NT2/D1 (cell line): ENCODE data around the gene INPP5D.
"Not testable (repeated sequence)": the region's sequence is repeated elsewhere in the genome, so short reads cannot be mapped to it uniquely, and the experiment has no call there.

Source experiments
- DNase-seq: peaks from one replicate; pipeline ENCODE4 v3.0.0-alpha.2; 2011; ENCODE audit warnings: low read depth, low spot score
- H3K27me3 ChIP-seq: 2 replicates; pipeline ENCODE4 v1.6.0; 2011; ENCODE audit warnings: mild to moderate bottlenecking; ENCODE audit not compliant: insufficient read length, insufficient read depth
- H3K36me3 ChIP-seq: 2 replicates; pipeline ENCODE4 v1.6.1; 2011; ENCODE audit warnings: mild to moderate bottlenecking, low read length, mixed read lengths; ENCODE audit not compliant: insufficient read depth, insufficient read length
- H3K4me1 ChIP-seq: 2 replicates; pipeline ENCODE4 v1.5.1; 2011; ENCODE audit not compliant: insufficient read depth, insufficient read length
- H3K4me3 ChIP-seq: 2 replicates; pipeline ENCODE4 v1.5.1; 2011; ENCODE audit warnings: low read depth; ENCODE audit not compliant: insufficient read length
- H3K9ac ChIP-seq: 2 replicates; pipeline ENCODE4 v1.6.0; 2011; ENCODE audit warnings: low read depth; ENCODE audit not compliant: insufficient read length
- H3K9me3 ChIP-seq: 2 replicates; pipeline ENCODE4 v1.5.1; 2011; ENCODE audit warnings: mild to moderate bottlenecking, low read length; ENCODE audit not compliant: insufficient read depth
- SUZ12 ChIP-seq: IDR thresholded peaks from 2 replicates; pipeline ENCODE4 v1.6.1; 2011; ENCODE audit not compliant: insufficient read length, insufficient read depth; ENCODE audit errors: extremely low read depth
- YY1 ChIP-seq: IDR thresholded peaks from 2 replicates; pipeline ENCODE4 v1.6.1; 2011; ENCODE audit not compliant: insufficient read length, insufficient read depth
- ZNF274 ChIP-seq: IDR thresholded peaks from 2 replicates; pipeline ENCODE4 v1.6.1; 2011; ENCODE audit warnings: mild to moderate bottlenecking, low read depth, low read length

The INPP5D gene

GRCh38 chr2:233145726-233146125 lies 85.6 kb downstream of the INPP5D start:
- TF ChIP-seq YY1 (no peak), ZNF274 (no peak), SUZ12 (no peak)
- Histone ChIP-seq H3K36me3 (no peaks in the 10 kb centered on the region), H3K9me3 (peaks cover 7% of the 10 kb centered on the region; the same call in 1 of the 2 replicates), H3K27me3 (no peaks in the 10 kb centered on the region), H3K4me1 (peaks cover 4% of the 10 kb centered on the region), H3K4me3 (no peak overlapping the region), H3K9ac (no peak overlapping the region)
- no peak for DNase-seq

GRCh38 chr2:233146194-233146593 lies 86.1 kb downstream of the INPP5D start:
- no peaks in the 10 kb centered on the region for H3K27me3 ChIP-seq
- TF ChIP-seq YY1 (no peak), SUZ12 (no peak), ZNF274 (no peak)
- no peak overlapping the region for H3K4me3 ChIP-seq
- H3K9ac ChIP-seq, result no peak overlapping the region
- H3K4me1 ChIP-seq, result peaks cover 4% of the 10 kb centered on the region
- H3K36me3 ChIP-seq, result no peaks in the 10 kb centered on the region
- DNase-seq, result no peak
- H3K9me3 ChIP-seq, result peaks cover 7% of the 10 kb centered on the region; the same call in 1 of the 2 replicates

- TF ChIP-seq YY1, result no peak
- no peaks in the 10 kb centered on the region for H3K36me3 ChIP-seq
- no peak for DNase-seq
- H3K27me3 ChIP-seq, result no peaks in the 10 kb centered on the region
- no peak overlapping the region for H3K4me3 ChIP-seq
- peaks cover 7% of the 10 kb centered on the region; the same call in 1 of the 2 replicates for H3K9me3 ChIP-seq
- H3K4me1 ChIP-seq, result no peaks in the 10 kb centered on the region
- H3K9ac ChIP-seq, result no peak overlapping the region
Measured at GRCh38 chr2:233147136-233147828, 87.1 kb downstream of the INPP5D start.

- Histone ChIP-seq H3K9me3 (peaks cover 7% of the 10 kb centered on the region; the same call in 1 of the 2 replicates), H3K9ac (no peak overlapping the region), H3K36me3 (no peaks in the 10 kb centered on the region), H3K27me3 (no peaks in the 10 kb centered on the region), H3K4me1 (no peaks in the 10 kb centered on the region), H3K4me3 (no peak overlapping the region)
- TF ChIP-seq SUZ12 (no peak), YY1 (no peak), ZNF274 (no peak)
- DNase-seq, result no peak
Measured at GRCh38 chr2:233147829-233148167, 87.7 kb downstream of the INPP5D start.

GRCh38 chr2:233148354-233148753 lies 88.2 kb downstream of the INPP5D start:
- no peak for DNase-seq
- no peak overlapping the region for H3K4me3 ChIP-seq
- no peaks in the 10 kb centered on the region for H3K27me3 ChIP-seq
- peaks cover 7% of the 10 kb centered on the region; the same call in 1 of the 2 replicates for H3K9me3 ChIP-seq
- no peak overlapping the region for H3K9ac ChIP-seq
- no peaks in the 10 kb centered on the region for H3K36me3 ChIP-seq
- no peaks in the 10 kb centered on the region for H3K4me1 ChIP-seq
- TF ChIP-seq YY1 (no peak), ZNF274 (no peak), SUZ12 (no peak)

GRCh38 chr2:233152541-233152940 lies 92.4 kb downstream of the INPP5D start:
- DNase-seq, result no peak
- Histone ChIP-seq H3K27me3 (no peaks in the 10 kb centered on the region), H3K4me3 (no peak overlapping the region), H3K36me3 (no peaks in the 10 kb centered on the region), H3K9me3 (peaks cover 3% of the 10 kb centered on the region; the same call in 1 of the 2 replicates), H3K4me1 (no peaks in the 10 kb centered on the region), H3K9ac (no peak overlapping the region)
- no peak for TF ChIP-seq SUZ12
- no peak for TF ChIP-seq YY1
- no peak for TF ChIP-seq ZNF274

- Histone ChIP-seq H3K4me3 (no peak overlapping the region), H3K9ac (no peak overlapping the region), H3K4me1 (no peaks in the 10 kb centered on the region), H3K36me3 (no peaks in the 10 kb centered on the region), H3K27me3 (no peaks in the 10 kb centered on the region), H3K9me3 (peaks cover 4% of the 10 kb centered on the region; the same call in 1 of the 2 replicates)
- no peak for DNase-seq
- no peak for TF ChIP-seq ZNF274
- TF ChIP-seq YY1, result no peak
- no peak for TF ChIP-seq SUZ12
Measured at GRCh38 chr2:233153146-233153798, 93.1 kb downstream of the INPP5D start.

- H3K9ac ChIP-seq, result no peak overlapping the region
Measured at GRCh38 chr2:233156001-233156400, 95.9 kb downstream of the INPP5D start.

GRCh38 chr2:233156461-233156860 lies 96.3 kb downstream of the INPP5D start:
- H3K27me3 ChIP-seq, H3K4me3 ChIP-seq, H3K36me3 ChIP-seq, H3K9ac ChIP-seq, H3K9me3 ChIP-seq, DNase-seq, H3K4me1 ChIP-seq: not testable (repeated sequence)

More at GRCh38 chr2:233156001-233156400, 95.9 kb downstream of the INPP5D start:
- DNase-seq, result no peak
- TF ChIP-seq SUZ12 (no peak), YY1 (no peak), ZNF274 (no peak)
- Histone ChIP-seq H3K27me3 (no peaks in the 10 kb centered on the region), H3K4me3 (no peak overlapping the region), H3K9me3 (peaks cover 4% of the 10 kb centered on the region; the same call in 1 of the 2 replicates), H3K4me1 (no peaks in the 10 kb centered on the region), H3K36me3 (no peaks in the 10 kb centered on the region)
